Measurements from ENCODE around the gene ANGPTL2.

Gene ANGPTL2

GRCh38 chr9:127149463-127150390 lies 27.3 kb upstream of the ANGPTL2 start:
- no peaks in the 10 kb centered on the region for H4K20me1 ChIP-seq (ENCODE audit: insufficient read depth, low read length)
- H3K9ac ChIP-seq (ENCODE audit: low read length), result no peak overlapping the region
- no peaks in the 10 kb centered on the region for H3K36me3 ChIP-seq (ENCODE audit: insufficient read depth, low read length)
- H2AFZ ChIP-seq (ENCODE audit: low read length), result no peak overlapping the region
- H3K4me3 ChIP-seq (ENCODE audit: low read depth, low read length, poor library complexity, severe bottlenecking), result no peak overlapping the region
- no peaks in the 10 kb centered on the region for H3K27me3 ChIP-seq (ENCODE audit: insufficient read depth, low read length)
- H3K9me2 ChIP-seq (ENCODE audit: low read depth, low read length), result no peaks in the 10 kb centered on the region
- H3K27ac ChIP-seq (ENCODE audit: low read depth, low read length, poor library complexity, severe bottlenecking), result no peak overlapping the region
- no peak overlapping the region for H3K4me2 ChIP-seq (ENCODE audit: low read length)
- no peaks in the 10 kb centered on the region for H3K79me2 ChIP-seq (ENCODE audit: insufficient read depth, low read length)
- TF ChIP-seq CTCF (IDR thresholded peaks at IDR 0.05; ENCODE audit: low read length) (no peak), EZH2 (IDR thresholded peaks at IDR 0.05; ENCODE audit: borderline replicate concordance, low read length) (no peak)
- H3K4me1 ChIP-seq (ENCODE audit: insufficient read depth, low read length, severe bottlenecking), result no peaks in the 10 kb centered on the region
- no peaks in the 10 kb centered on the region for H3K9me3 ChIP-seq (ENCODE audit: low read length)
- no peaks in the 10 kb centered on the region for H3F3A ChIP-seq (ENCODE audit: insufficient read depth, low read length)

GRCh38 chr9:127149010-127149409 lies 26.6 kb upstream of the ANGPTL2 start:
- Histone ChIP-seq H3K4me2 (ENCODE audit: low read length) (no peak overlapping the region), H3F3A (ENCODE audit: insufficient read depth, low read length) (no peaks in the 10 kb centered on the region), H3K4me1 (ENCODE audit: insufficient read depth, low read length, severe bottlenecking) (no peaks in the 10 kb centered on the region), H3K9me3 (ENCODE audit: low read length) (no peaks in the 10 kb centered on the region), H3K27me3 (ENCODE audit: insufficient read depth, low read length) (no peaks in the 10 kb centered on the region), H3K79me2 (ENCODE audit: insufficient read depth, low read length) (no peaks in the 10 kb centered on the region), H3K27ac (ENCODE audit: low read depth, low read length, poor library complexity, severe bottlenecking) (no peak overlapping the region), H4K20me1 (ENCODE audit: insufficient read depth, low read length) (no peaks in the 10 kb centered on the region), H2AFZ (ENCODE audit: low read length) (no peak overlapping the region), H3K9me2 (ENCODE audit: low read depth, low read length) (no peaks in the 10 kb centered on the region), H3K4me3 (ENCODE audit: low read depth, low read length, poor library complexity, severe bottlenecking) (no peak overlapping the region), H3K36me3 (ENCODE audit: insufficient read depth, low read length) (no peaks in the 10 kb centered on the region), H3K9ac (ENCODE audit: low read length) (no peak overlapping the region)
- TF ChIP-seq CTCF (IDR thresholded peaks at IDR 0.05; ENCODE audit: low read length) (no peak), EZH2 (IDR thresholded peaks at IDR 0.05; ENCODE audit: borderline replicate concordance, low read length) (no peak)

- Histone ChIP-seq H3K4me2 (ENCODE audit: low read length) (no peak overlapping the region), H2AFZ (ENCODE audit: low read length) (no peak overlapping the region), H4K20me1 (ENCODE audit: insufficient read depth, low read length) (no peaks in the 10 kb centered on the region), H3K27me3 (ENCODE audit: insufficient read depth, low read length) (no peaks in the 10 kb centered on the region), H3K36me3 (ENCODE audit: insufficient read depth, low read length) (no peaks in the 10 kb centered on the region), H3K27ac (ENCODE audit: low read depth, low read length, poor library complexity, severe bottlenecking) (no peak overlapping the region), H3K79me2 (ENCODE audit: insufficient read depth, low read length) (no peaks in the 10 kb centered on the region), H3K4me3 (ENCODE audit: low read depth, low read length, poor library complexity, severe bottlenecking) (no peak overlapping the region), H3F3A (ENCODE audit: insufficient read depth, low read length) (no peaks in the 10 kb centered on the region), H3K9me2 (ENCODE audit: low read depth, low read length) (no peaks in the 10 kb centered on the region), H3K9me3 (ENCODE audit: low read length) (no peaks in the 10 kb centered on the region), H3K9ac (ENCODE audit: low read length) (no peak overlapping the region), H3K4me1 (ENCODE audit: insufficient read depth, low read length, severe bottlenecking) (no peaks in the 10 kb centered on the region)
- no peak for TF ChIP-seq EZH2 (IDR thresholded peaks at IDR 0.05; ENCODE audit: borderline replicate concordance, low read length)
- TF ChIP-seq CTCF (IDR thresholded peaks at IDR 0.05; ENCODE audit: low read length), result no peak
Observed at GRCh38 chr9:127148014-127148413, 25.6 kb upstream of the ANGPTL2 start.
